ENCODE data around the gene LRIT1. TPM values are rescaled to one million over a fixed set of nuclear protein-coding genes. Genes with fewer than 3 reads are reported as not detected.

LRIT1 gene
- total RNA-seq, 1 experiment from 2014 or later, result not detected

DNA sequence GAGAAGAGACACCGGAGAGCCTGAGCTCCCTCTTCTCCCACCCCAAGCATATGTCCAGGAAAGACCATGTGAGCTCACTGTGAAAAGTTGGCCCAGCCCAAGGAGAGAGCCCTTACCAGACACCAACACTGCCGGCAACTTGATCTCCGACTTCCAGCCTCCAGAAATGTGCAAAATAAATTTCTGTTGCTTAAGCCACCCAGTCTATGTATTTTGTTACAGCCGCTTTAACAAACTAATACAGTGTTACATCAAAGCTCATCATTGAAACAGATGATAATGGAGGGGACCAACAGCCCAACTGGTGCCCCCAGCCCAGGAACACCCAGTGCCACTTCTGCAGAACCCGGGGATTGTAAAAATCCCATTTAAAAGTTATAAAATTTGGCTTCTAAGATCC is 22.4 kb upstream of the LRIT1 start:
- Mint-ChIP-seq H3K4me1 (peaks cover 13% of the 10 kb centered on the region), H3K27me3 (ENCODE audit: low read depth) (peaks cover 5% of the 10 kb centered on the region), H3K9me3 (peaks cover 5% of the 10 kb centered on the region; the same call in 1 of the 2 replicates), H3K36me3 (no peaks in the 10 kb centered on the region), H3K27ac (no peak overlapping the region), H3K4me3 (no peak overlapping the region)
- DNase-seq (ENCODE audit: low spot score), result no peak
- CTCF ChIA-PET, result interaction anchor here (1.0 to 4.8 kb wide), 4 partner anchors 8 to 277 kb away, joined by 4 to 48 read pairs (median 10); no protein-coding TSS in a partner anchor
- TF ChIP-seq GABPB1 (CRISPR knock-in tag; IDR thresholded peaks at IDR 0.05) (no peak), ZBTB21 (CRISPR knock-in tag; IDR thresholded peaks at IDR 0.05; ENCODE audit: borderline replicate concordance) (no peak), TEAD4 (CRISPR knock-in tag; IDR thresholded peaks at IDR 0.05) (no peak), NFE2L1 (CRISPR knock-in tag; IDR thresholded peaks at IDR 0.05) (no peak), PRRX2 (CRISPR knock-in tag; IDR thresholded peaks at IDR 0.05) (no peak), EMX1 (CRISPR knock-in tag; IDR thresholded peaks at IDR 0.05) (no peak), JAZF1 (CRISPR knock-in tag; IDR thresholded peaks at IDR 0.05) (no peak), ZNF423 (CRISPR knock-in tag; IDR thresholded peaks at IDR 0.05) (no peak), NR3C1 (CRISPR knock-in tag; conservative IDR thresholded peaks at IDR 0.05; ENCODE audit: low read depth) (no peak), KAT7 (CRISPR knock-in tag; IDR thresholded peaks at IDR 0.05; ENCODE audit: borderline replicate concordance) (no peak), ZNF263 (CRISPR knock-in tag; IDR thresholded peaks at IDR 0.05; ENCODE audit: low read depth) (no peak), CBFB (CRISPR knock-in tag; IDR thresholded peaks at IDR 0.05; ENCODE audit: low read depth) (no peak), ATF2 (CRISPR knock-in tag; IDR thresholded peaks at IDR 0.05; ENCODE audit: borderline replicate concordance, low read depth) (no peak)
- TF ChIP-seq, protein P1, sequence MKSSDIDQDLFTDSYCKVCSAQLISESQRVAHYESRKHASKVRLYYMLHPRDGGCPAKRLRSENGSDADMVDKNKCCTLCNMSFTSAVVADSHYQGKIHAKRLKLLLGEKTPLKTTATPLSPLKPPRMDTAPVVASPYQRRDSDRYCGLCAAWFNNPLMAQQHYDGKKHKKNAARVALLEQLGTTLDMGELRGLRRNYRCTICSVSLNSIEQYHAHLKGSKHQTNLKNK (CRISPR knock-in tag; IDR thresholded peaks at IDR 0.05), result no peak
- TF ChIP-seq, protein P2, sequence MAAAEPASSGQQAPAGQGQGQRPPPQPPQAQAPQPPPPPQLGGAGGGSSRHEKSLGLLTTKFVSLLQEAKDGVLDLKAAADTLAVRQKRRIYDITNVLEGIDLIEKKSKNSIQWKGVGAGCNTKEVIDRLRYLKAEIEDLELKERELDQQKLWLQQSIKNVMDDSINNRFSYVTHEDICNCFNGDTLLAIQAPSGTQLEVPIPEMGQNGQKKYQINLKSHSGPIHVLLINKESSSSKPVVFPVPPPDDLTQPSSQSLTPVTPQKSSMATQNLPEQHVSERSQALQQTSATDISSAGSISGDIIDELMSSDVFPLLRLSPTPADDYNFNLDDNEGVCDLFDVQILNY (CRISPR knock-in tag; IDR thresholded peaks at IDR 0.05), result no peak
- TF ChIP-seq, protein P3, sequence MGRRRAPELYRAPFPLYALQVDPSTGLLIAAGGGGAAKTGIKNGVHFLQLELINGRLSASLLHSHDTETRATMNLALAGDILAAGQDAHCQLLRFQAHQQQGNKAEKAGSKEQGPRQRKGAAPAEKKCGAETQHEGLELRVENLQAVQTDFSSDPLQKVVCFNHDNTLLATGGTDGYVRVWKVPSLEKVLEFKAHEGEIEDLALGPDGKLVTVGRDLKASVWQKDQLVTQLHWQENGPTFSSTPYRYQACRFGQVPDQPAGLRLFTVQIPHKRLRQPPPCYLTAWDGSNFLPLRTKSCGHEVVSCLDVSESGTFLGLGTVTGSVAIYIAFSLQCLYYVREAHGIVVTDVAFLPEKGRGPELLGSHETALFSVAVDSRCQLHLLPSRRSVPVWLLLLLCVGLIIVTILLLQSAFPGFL (CRISPR knock-in tag; IDR thresholded peaks at IDR 0.05; ENCODE audit: borderline replicate concordance), result no peak
- TF ChIP-seq, protein P4, sequence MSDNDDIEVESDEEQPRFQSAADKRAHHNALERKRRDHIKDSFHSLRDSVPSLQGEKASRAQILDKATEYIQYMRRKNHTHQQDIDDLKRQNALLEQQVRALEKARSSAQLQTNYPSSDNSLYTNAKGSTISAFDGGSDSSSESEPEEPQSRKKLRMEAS (CRISPR knock-in tag; IDR thresholded peaks at IDR 0.05), result no peak
- ATAC-seq, result no peak
- POLR2A ChIA-PET, result no interaction called here

DNA sequence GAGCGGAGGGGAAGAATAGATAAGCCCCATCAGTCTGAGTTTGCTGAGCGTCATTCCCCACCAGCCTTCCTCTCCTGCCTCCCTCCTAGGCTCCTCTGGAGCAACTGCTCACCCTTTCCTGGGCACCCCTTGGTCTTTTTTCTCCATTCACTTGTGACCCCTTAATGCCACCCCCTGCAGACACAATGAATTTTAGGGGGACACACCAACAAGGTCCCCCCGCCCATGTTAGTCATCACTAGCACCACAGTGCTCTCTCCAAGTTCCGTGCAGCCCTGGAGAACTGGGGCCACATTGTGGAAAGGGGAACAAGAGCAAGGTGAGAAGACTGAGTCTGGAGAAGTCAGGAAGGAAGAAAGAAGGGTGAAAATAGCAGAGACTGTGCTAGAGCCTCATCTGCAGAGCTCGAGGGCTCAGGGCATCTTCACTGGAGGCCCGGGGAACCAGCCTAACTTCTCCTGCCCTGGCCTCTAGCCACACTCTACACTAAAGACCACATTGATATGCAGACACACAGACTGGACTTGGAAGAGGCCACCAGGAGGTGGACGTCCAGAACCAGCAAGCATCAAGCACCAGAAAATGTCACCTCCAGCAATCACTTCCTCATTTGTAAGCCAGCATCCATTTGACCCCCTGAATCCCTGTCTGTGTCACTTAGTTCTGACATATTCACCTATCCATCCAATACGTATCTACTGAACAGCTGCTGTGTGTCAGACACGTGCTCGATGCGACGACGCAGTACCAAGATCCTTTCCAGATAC is 21.0 kb upstream of the LRIT1 start:
- DNase-seq (ENCODE audit: low spot score) (no peak), ATAC-seq (no peak)
- peaks cover 5% of the 10 kb centered on the region; the same call in 1 of the 2 replicates for H3K9me3 Mint-ChIP-seq
- ChIA-PET CTCF (interaction anchor here (1.1 to 3.0 kb wide), 2 partner anchors 25 to 278 kb away, joined by 3 to 12 read pairs; no protein-coding TSS in a partner anchor), POLR2A (no interaction called here)
- no peak overlapping the region for H3K27ac Mint-ChIP-seq
- no peaks in the 10 kb centered on the region for H3K36me3 Mint-ChIP-seq
- H3K27me3 Mint-ChIP-seq (ENCODE audit: low read depth), result peaks cover 5% of the 10 kb centered on the region
- no peak overlapping the region for H3K4me3 Mint-ChIP-seq
- H3K4me1 Mint-ChIP-seq, result peaks cover 7% of the 10 kb centered on the region
- TF ChIP-seq, protein P2 (CRISPR knock-in tag; IDR thresholded peaks at IDR 0.05), result no peak
- TF ChIP-seq KAT7 (CRISPR knock-in tag; IDR thresholded peaks at IDR 0.05; ENCODE audit: borderline replicate concordance) (no peak), NR2C2 (CRISPR knock-in tag; IDR thresholded peaks at IDR 0.05) (no peak), TEAD1 (CRISPR knock-in tag; IDR thresholded peaks at IDR 0.05) (no peak), ZBTB43 (CRISPR knock-in tag; IDR thresholded peaks at IDR 0.05) (no peak), ZNF219 (CRISPR knock-in tag; IDR thresholded peaks at IDR 0.05; ENCODE audit: borderline replicate concordance) (no peak), SOX15 (CRISPR knock-in tag; IDR thresholded peaks at IDR 0.05) (no peak), ZBTB21 (CRISPR knock-in tag; IDR thresholded peaks at IDR 0.05; ENCODE audit: borderline replicate concordance) (no peak), NR1H2 (CRISPR knock-in tag; IDR thresholded peaks at IDR 0.05) (no peak), TEAD4 (CRISPR knock-in tag; IDR thresholded peaks at IDR 0.05) (no peak)
- TF ChIP-seq, protein P5, sequence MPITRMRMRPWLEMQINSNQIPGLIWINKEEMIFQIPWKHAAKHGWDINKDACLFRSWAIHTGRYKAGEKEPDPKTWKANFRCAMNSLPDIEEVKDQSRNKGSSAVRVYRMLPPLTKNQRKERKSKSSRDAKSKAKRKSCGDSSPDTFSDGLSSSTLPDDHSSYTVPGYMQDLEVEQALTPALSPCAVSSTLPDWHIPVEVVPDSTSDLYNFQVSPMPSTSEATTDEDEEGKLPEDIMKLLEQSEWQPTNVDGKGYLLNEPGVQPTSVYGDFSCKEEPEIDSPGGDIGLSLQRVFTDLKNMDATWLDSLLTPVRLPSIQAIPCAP (CRISPR knock-in tag; IDR thresholded peaks at IDR 0.05), result no peak
- TF ChIP-seq, protein P6, sequence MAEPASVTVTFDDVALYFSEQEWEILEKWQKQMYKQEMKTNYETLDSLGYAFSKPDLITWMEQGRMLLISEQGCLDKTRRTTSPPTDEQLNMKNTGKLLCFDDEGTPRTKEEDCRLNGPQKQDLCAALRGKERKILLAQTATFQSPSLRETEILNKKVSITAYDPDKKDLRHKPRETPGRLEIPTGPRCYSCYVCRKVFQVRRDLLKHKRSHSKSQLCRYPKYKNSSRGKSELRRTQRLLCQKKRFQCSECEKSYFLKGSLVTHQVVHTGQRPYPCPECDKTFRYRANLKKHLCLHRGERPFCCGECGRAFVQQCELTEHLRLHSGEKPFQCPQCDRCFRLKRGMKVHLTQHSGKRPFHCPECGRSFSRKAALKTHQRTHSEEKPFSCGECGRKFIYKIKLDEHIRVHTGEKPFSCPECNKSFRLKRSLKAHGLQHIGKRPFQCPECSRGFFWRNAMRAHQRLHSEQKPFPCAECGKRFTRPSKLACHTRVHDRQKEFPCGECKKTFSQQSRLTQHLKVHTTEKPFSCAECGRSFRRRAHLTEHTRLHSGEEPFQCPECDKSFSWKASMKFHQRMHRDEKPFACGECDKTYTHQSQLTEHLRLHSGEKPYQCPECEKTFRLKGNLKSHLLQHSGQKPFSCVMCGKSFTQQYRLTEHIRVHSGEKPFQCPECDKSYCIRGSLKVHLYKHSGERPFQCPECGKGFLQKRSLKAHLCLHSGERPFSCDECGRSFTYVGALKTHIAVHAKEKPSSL (CRISPR knock-in tag; conservative IDR thresholded peaks at IDR 0.05), result no peak
